Hepatocyte (in vitro differentiated cells): Measurements from ENCODE around the gene DPYD. TPM values are rescaled to one million over a fixed set of nuclear protein-coding genes. Genes with fewer than 3 reads are reported as not detected.

Source experiments
- DNase-seq: peaks from one replicate; pipeline ENCODE4 v3.0.0-alpha.2; 2016; ENCODE audit warnings: low spot score
- H2AFZ ChIP-seq: fragments of 200-600 bp; sonication (generic); 2 replicates; pipeline ENCODE4 v1.6.0; 2016; ENCODE audit warnings: antibody characterized with exemption, mild to moderate bottlenecking
- H3K27ac ChIP-seq: fragments of 200-600 bp; sonication (generic); 2 replicates; pipeline ENCODE4 v1.5.1; 2016; ENCODE audit warnings: mild to moderate bottlenecking
- H3K27me3 ChIP-seq: fragments of 200-600 bp; sonication (generic); 2 replicates; pipeline ENCODE4 v1.6.1; 2016
- H3K36me3 ChIP-seq: fragments of 200-600 bp; sonication (generic); replicated peaks from 2 replicates; pipeline ENCODE4 v1.5.1; 2016; ENCODE audit warnings: low read depth; ENCODE audit not compliant: insufficient read depth
- H3K4me1 ChIP-seq: fragments of 200-600 bp; sonication (generic); 2 replicates; pipeline ENCODE4 v1.5.1; 2016; ENCODE audit warnings: mild to moderate bottlenecking, moderate library complexity; ENCODE audit not compliant: insufficient read depth
- H3K4me2 ChIP-seq: fragments of 200-600 bp; sonication (generic); 2 replicates; pipeline ENCODE4 v1.6.0; 2016
- H3K4me3 ChIP-seq: fragments of 200-600 bp; sonication (generic); 2 replicates; pipeline ENCODE4 v1.5.1; 2016; ENCODE audit warnings: mild to moderate bottlenecking
- H3K79me2 ChIP-seq: fragments of 200-600 bp; sonication (generic); 2 replicates; pipeline ENCODE4 v1.6.0; 2017; ENCODE audit warnings: mild to moderate bottlenecking
- H3K9me2 ChIP-seq: fragments of 200-600 bp; sonication (generic); replicated peaks from 2 replicates; pipeline ENCODE4 v1.6.0; 2017; ENCODE audit warnings: mild to moderate bottlenecking; ENCODE audit not compliant: insufficient read depth
- H3K9me3 ChIP-seq: fragments of 200-600 bp; sonication (generic); 2 replicates; pipeline ENCODE4 v1.5.1; 2016; ENCODE audit warnings: low read depth, mild to moderate bottlenecking
- H4K20me1 ChIP-seq: fragments of 200-600 bp; sonication (generic); 2 replicates; pipeline ENCODE4 v1.6.0; 2016; ENCODE audit warnings: mild to moderate bottlenecking; ENCODE audit not compliant: insufficient read depth, poor library complexity, severe bottlenecking
- CTCF ChIP-seq: fragments of 200-600 bp; sonication (generic); IDR thresholded peaks from 2 replicates; pipeline ENCODE4 v1.5.1; 2016; ENCODE audit warnings: antibody characterized with exemption, mild to moderate bottlenecking; ENCODE audit not compliant: poor library complexity
- EZH2 ChIP-seq: fragments of 200-600 bp; sonication (generic); IDR thresholded peaks from 2 replicates; pipeline ENCODE4 v1.6.1; 2016; ENCODE audit warnings: antibody characterized with exemption, mild to moderate bottlenecking, borderline replicate concordance
- EZH2phosphoT487 ChIP-seq: fragments of 200-600 bp; sonication (generic); IDR thresholded peaks from one replicate; pipeline ENCODE4 v1.6.1; 2018; ENCODE audit warnings: antibody characterized with exemption, mild to moderate bottlenecking, low read depth, moderate library complexity; ENCODE audit not compliant: unreplicated experiment, severe bottlenecking
- WGBS: methylation state at CpG from one replicate; pipeline ENCODE4 v1.1.6; 2016; ENCODE audit warnings: low lambda C conversion rate; ENCODE audit errors: missing lambda C conversion rate; 5-methylcytosine and 5-hydroxymethylcytosine counted together
- polyA plus RNA-seq: library from polyadenylated mRNA; unstranded; fragments of >200 nt; fragmentation: Nextera tagmentation; extraction: Ambion mirVana; gene quantifications from 2 replicates; pipeline ENCODE4 v1.2.1, GENCODE V29; 2016
- total RNA-seq: library from RNA; depleted of rRNA; stranded (reverse); fragments of >200 nt; gene quantifications from 2 replicates; pipeline ENCODE4 v1.2.3, GENCODE V29; 2014

DPYD gene
- total and polyA plus RNA-seq, 2 experiments from 2014 or later, result 7.5 to 21.8 TPM

GRCh38 chr1:97377432-97378034, 543.3 kb downstream of the DPYD start:
- Histone ChIP-seq H3K36me3 (no peaks in the 10 kb centered on the region), H3K27me3 (no peaks in the 10 kb centered on the region), H3K4me3 (no peak overlapping the region), H3K27ac (no peak overlapping the region), H3K9me2 (no peaks in the 10 kb centered on the region), H3K79me2 (no peaks in the 10 kb centered on the region), H3K4me1 (no peaks in the 10 kb centered on the region), H2AFZ (no peak overlapping the region), H4K20me1 (no peaks in the 10 kb centered on the region), H3K4me2 (no peak overlapping the region), H3K9me3 (no peaks in the 10 kb centered on the region)
- DNase-seq, result no peak
- TF ChIP-seq EZH2 (no peak), EZH2phosphoT487 (no peak), CTCF (no peak)
- 87% methylated on average over 5 of the region's 5 CpGs for WGBS

GRCh38 chr1:97373000-97373399, 547.8 kb downstream of the DPYD start:
- TF ChIP-seq CTCF (no peak), EZH2phosphoT487 (no peak), EZH2 (no peak)
- Histone ChIP-seq H3K4me1 (no peaks in the 10 kb centered on the region), H3K27me3 (no peaks in the 10 kb centered on the region), H2AFZ (no peak overlapping the region), H3K9me2 (no peaks in the 10 kb centered on the region), H3K9me3 (no peaks in the 10 kb centered on the region), H3K4me3 (no peak overlapping the region), H4K20me1 (no peaks in the 10 kb centered on the region), H3K27ac (no peak overlapping the region), H3K36me3 (no peaks in the 10 kb centered on the region), H3K4me2 (no peak overlapping the region), H3K79me2 (no peaks in the 10 kb centered on the region)
- 91% methylated on average over 5 of the region's 5 CpGs for WGBS
- no peak for DNase-seq

- Histone ChIP-seq H3K36me3 (no peaks in the 10 kb centered on the region), H3K9me3 (no peaks in the 10 kb centered on the region), H3K4me2 (no peak overlapping the region), H2AFZ (no peak overlapping the region), H3K27me3 (no peaks in the 10 kb centered on the region), H3K27ac (no peak overlapping the region), H3K4me1 (no peaks in the 10 kb centered on the region), H4K20me1 (no peaks in the 10 kb centered on the region), H3K9me2 (no peaks in the 10 kb centered on the region), H3K79me2 (no peaks in the 10 kb centered on the region), H3K4me3 (no peak overlapping the region)
- WGBS, result 84% methylated on average over 1 of the region's 1 CpG
- TF ChIP-seq EZH2phosphoT487 (no peak), CTCF (no peak), EZH2 (no peak)
- DNase-seq, result no peak
Observed at GRCh38 chr1:97372531-97372930, 548.3 kb downstream of the DPYD start.

GRCh38 chr1:97368296-97368695, 552.5 kb downstream of the DPYD start:
- Histone ChIP-seq H4K20me1 (no peaks in the 10 kb centered on the region), H3K4me1 (no peaks in the 10 kb centered on the region), H3K36me3 (no peaks in the 10 kb centered on the region), H3K27me3 (no peaks in the 10 kb centered on the region), H3K4me3 (no peak overlapping the region), H3K27ac (no peak overlapping the region), H3K4me2 (no peak overlapping the region), H3K9me3 (no peaks in the 10 kb centered on the region), H3K79me2 (no peaks in the 10 kb centered on the region), H2AFZ (no peak overlapping the region), H3K9me2 (no peaks in the 10 kb centered on the region)
- TF ChIP-seq EZH2 (no peak), CTCF (no peak), EZH2phosphoT487 (no peak)
- DNase-seq, result no peak
- 100% methylated on average over 1 of the region's 1 CpG for WGBS
